GM20431 (cell line): Measurements from ENCODE around the gene PTK6.

Experiments
- in situ Hi-C: fragments of 300-500 bp; cut with MseI, MboI; formaldehyde crosslinking; loops from one replicate; pipeline ENCODE4 v1.15.0; 2020; ENCODE audit warnings: low sequenced_read_pairs; ENCODE audit not compliant: unreplicated experiment

Gene PTK6

GRCh38 chr20:63533388-63533787 lies 3.8 kb downstream of the PTK6 start:
- in situ Hi-C loops, result no loop called here

GRCh38 chr20:63532449-63532971 lies 4.7 kb downstream of the PTK6 start:
- in situ Hi-C loops, result no loop called here

DNA sequence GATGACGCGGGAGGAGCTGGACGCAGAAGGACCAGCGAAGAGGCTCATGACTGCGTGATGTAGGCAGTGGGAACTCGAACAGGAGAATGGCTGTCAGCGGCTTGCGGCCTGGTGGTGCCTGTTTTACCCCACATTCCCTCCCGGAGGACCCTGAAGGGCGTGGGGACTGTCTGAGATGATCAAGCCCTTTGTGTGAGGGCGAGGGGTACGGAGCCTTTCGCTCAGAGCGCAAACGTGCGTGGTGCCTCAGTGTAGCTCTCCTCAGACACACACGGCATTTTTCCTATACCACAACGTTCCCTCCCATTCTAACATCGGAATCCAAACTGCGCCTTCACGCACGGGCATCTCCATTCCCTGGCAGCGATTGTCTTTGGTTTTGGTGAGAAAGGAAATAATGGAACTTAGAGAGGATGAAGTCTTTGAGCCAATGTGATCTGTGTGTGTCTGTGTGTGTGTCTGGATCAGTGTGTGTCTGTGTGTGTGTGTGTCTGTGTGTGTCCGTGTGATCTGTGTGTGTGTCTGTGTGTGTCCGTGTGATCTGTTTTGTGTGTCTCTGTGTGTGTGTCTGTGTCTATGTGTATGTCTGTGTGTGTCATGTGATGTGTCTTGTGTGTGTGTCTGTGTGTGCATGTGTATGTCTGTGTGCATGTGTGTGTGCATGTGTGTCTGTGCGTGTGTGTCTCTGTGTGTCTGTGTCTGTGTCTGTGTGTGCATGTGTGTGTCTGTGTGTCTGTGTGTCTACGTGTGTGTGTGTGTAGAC lies 5.3 kb downstream of the PTK6 start:
- in situ Hi-C loops, result no loop called here

- in situ Hi-C loops, result no loop called here
These were observed 6.4 kb downstream of the PTK6 start for GRCh38 chr20:63530788-63531160.

GRCh38 chr20:63529861-63530787 lies 7.1 kb downstream of the PTK6 start:
- in situ Hi-C loops, result no loop called here

- in situ Hi-C loops, result no loop called here
These were observed 7.9 kb downstream of the PTK6 start for GRCh38 chr20:63529180-63529860.

DNA sequence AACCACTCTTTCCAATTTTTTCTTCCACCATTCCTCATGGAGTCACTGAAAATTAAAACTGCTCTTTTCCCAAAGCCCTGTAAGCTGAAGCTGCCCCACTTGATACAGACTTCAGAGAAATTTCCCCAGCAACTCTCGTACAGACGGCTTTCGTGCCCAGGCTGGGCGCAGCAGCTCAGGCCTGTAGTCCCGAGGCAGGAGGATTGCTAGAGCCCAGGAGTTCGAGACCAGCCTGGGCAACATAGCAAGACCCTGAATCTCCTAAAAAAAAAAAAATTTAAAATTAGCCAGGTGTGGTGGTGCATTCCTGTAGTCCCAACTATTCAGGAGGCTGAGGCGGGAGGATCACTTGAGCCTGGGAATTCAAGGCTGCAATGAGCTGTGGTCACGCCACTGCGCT lies 10.0 kb downstream of the PTK6 start:
- in situ Hi-C loops, result no loop called here

GRCh38 chr20:63525971-63526370 lies 11.2 kb downstream of the PTK6 start:
- in situ Hi-C loops, result no loop called here

- in situ Hi-C loops, result no loop called here
These were observed 12.0 kb downstream of the PTK6 start for GRCh38 chr20:63525185-63525584.

- in situ Hi-C loops, result no loop called here
These were observed 14.1 kb downstream of the PTK6 start for GRCh38 chr20:63522981-63523611.

- in situ Hi-C loops, result no loop called here
These were observed 14.9 kb downstream of the PTK6 start for GRCh38 chr20:63522091-63522868.

DNA sequence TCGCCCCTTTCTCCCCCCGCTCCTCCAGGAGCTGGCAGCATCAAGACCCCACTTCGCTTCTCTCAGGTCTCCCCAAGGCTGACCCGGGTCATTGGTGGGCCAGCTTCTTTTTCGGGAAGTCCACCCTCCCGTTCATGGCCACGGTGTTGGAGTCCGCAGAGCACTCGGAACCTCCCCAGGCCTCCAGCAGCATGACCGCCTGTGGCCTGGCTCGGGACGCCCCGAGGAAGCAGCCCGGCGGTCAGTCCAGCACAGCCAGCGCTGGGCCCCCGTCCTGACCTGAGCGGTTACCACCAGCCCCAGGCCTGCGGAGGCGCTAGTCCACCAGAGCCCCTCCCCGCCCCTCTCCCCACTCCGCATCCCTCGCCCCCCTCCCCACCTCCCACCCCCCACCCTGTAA lies 15.6 kb downstream of the PTK6 start:
- in situ Hi-C loops, result no loop called here

- in situ Hi-C loops, result no loop called here
These were observed 16.1 kb downstream of the PTK6 start for GRCh38 chr20:63520934-63521601.

DNA sequence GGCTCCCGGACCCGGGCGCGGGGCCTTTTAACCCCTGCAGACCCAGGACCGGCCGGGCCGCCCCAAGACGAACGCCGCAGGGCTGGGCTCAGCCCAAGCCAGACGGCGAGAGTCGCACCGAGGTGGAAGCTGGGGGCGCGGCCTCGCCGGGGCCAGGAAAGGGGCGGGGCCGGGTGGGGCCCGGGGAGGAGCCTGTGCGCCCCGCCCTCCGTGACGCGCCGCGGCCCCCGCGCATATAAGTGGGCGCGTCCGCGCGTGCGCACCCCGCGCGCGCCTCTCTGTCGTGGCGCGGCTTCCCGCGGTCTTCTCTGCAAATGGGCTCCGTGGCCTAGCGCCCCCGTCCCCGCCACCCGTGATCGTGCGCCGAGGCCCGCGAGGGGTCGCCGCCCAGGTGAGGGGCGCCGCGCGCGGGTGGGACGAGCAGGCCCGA lies 16.7 kb downstream of the PTK6 start, which contains the start of gene PPDPF:
Gene PPDPF (plus strand): TSS at position 262 of the 430 bp plus-strand sequence. CDS start 544 bp downstream, outside the sequence.
- in situ Hi-C loops, result no loop called here

DNA sequence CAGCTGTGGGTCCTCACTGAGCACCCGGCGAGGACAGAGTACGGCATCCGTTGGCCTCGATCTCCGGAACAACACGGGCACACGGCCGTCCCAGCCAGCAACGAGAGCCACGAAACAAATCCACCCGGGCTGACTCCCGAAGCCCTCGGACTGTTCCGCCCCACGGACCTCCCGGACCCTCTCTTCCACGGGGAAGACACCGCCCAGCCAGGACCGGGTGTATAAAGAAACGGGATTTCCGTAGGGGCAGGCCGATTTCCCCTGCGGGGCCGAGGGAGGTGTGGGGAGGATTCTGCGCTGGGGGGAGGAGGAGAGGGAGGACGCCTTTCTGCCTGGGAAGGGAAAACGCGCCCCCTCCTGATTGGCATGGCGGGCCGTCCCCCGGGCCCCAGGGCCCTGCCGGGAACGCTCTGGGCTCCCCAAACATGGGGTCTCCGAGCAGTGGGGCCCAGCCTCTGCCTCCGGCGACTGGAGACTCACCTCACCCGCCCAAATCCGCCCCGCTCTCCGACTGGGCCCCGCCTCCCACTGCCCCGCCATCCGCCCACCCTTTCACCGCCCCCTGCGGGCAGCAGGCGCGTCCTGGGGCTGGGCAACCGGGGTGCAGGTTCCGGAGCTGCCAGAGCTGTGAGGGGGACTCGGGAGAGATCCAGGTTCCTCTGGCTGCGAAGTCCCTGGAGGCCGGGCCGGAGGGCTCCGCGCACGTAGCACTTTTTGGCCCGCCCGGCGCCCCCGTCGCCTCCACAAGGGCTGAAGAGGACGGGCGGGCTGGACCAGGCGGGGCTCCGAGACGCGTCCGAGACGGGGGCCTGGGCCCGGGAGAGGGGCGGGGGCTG lies 17.3 kb downstream of the PTK6 start:
- in situ Hi-C loops, result no loop called here

DNA sequence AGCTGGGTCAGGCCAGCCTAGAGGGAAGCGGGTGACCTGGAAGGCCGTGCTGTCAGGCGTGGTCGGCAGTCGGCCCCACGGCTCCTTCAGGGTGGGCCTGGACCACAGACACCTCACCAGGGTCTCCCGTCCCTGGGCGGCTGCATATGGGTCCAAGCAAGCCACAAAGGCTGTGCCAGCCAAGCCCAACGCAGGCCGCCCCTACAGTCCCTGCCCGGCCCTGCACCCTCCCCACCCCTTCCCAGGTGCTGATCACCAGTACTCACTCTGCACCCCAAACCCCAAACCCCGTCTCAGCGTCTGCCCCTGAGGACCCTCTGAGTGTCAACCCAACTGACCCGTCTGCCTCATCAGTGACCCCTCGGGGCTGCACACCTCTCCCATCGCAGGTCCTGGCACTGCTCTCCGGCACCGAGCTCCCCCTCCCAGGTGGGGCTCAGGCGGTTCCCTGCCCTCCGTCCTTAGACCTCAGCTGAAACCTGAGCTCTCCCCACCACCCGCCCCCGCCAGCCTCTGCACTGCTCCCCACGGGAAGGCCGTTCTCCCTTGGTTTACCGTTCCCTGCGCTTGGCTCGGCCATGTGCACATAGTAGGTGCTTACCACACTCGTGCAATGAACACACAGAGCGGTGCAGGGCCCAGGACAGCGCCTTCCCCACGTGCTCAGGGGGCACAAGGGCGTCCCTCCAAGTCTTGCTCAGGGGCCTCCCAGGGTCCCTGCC lies 18.1 kb downstream of the PTK6 start:
- in situ Hi-C loops, result no loop called here

DNA sequence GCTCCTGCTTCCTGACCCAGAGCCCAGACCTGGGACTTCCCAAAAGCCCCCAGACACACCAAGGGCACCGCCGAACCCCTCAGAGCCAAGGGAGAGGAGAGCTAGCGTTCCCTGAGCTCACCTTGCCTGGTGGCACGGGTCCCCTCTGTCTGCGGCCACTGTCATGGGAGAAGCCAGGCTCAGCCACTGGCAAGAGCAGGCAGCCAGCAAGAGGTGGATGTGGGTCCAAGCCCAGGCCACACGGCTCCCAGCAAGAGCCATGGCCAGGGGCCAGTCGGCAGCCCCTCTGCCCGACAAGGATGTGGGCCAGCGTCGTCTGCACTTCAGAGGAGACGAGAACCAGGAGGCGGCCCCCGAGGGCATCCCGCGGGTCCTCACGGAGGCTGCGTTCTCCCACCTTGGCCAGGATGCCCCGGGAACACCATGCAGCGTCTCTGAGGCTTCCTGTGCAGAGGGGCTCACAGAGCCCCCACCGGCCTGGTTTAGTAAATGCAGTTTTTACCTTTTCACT lies 18.8 kb downstream of the PTK6 start:
- in situ Hi-C loops, result no loop called here
